ENCODE data around the gene GAB1.

The GAB1 gene

GRCh38 chr4:143512978-143513313 is 176.3 kb downstream of the GAB1 start:
- DNase-seq = no peak

- DNase-seq = peak; percentile 97
These were observed 176.9 kb downstream of the GAB1 start, which contains the start of gene SMARCA5 for GRCh38 chr4:143513314-143514168. Gene SMARCA5 (plus strand): TSS chr4:143513702. CDS start chr4:143513925, 223 bp downstream.

- DNase-seq = peak; percentile 38
These were observed 177.5 kb downstream of the GAB1 start for GRCh38 chr4:143514169-143514495.

- peak; percentile 49 for DNase-seq
These were observed 177.8 kb downstream of the GAB1 start for GRCh38 chr4:143514497-143514896.

DNA sequence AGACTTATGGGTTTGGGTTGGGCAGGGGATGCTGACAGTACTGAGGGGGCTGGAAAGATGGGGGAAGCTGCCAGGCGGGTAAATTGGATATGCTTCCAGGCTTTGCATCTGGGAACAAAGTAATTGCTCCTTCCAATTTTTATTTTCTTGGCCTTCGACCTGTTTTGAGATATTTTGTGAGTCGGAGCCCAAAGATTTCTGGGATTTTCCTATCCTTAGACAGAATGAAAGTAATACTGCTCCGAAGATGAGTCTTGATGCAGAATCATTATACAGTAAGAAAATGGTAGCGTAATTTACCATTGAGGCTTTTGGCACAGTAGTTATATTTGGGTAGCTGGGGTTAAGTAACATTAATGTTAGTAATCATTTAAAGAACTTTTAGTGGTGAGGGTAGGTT is 178.2 kb downstream of the GAB1 start:
- no peak for DNase-seq

GRCh38 chr4:143515905-143516304 is 179.2 kb downstream of the GAB1 start:
- no peak for DNase-seq

DNA sequence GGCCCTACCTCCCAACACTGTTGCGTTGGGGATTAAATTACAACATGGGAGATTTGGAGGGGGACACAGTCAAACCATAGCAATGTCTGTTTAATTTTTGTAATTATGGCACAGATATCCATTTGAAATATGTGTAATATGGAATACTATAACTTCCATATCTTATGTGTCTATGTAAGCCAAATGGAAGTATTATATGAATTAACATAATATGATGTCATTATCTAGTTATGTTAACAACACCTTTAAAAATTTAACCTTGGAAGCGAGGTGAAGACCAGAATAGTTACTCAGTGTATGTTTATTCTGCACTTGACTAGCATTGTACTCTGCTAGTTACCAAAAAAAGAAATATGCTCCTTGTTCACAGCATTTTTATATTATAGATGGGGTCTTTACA is 181.1 kb downstream of the GAB1 start:
- no peak for DNase-seq

Measured in midbrain (tissue), 1 donor.